Stimulated activated memory B cell treated with anti-CD40 and anti-IgM and Interleukin-4, amounts not matched to agents 10 μg/mL and 1 μg/mL and 100 μg/mL, for 72 hours (primary cell): ENCODE results near the gene MAPRE2.
A peak's percentile ranks its signal among the peaks of the same experiment; 100 is the strongest.

Source experiments
- ATAC-seq: fragments of 150-1000 bp; cut with Tn5 transposase; 2 replicates; pipeline ENCODE4 v1.10.0; 2021
- H3K27ac Mint-ChIP-seq: one replicate; pipeline ENCODE4 v1.8.0; 2022; ENCODE audit warnings: mild to moderate bottlenecking, mixed read lengths
- H3K27me3 Mint-ChIP-seq: one replicate; pipeline ENCODE4 v1.8.0; 2022; ENCODE audit warnings: mixed read lengths
- H3K36me3 Mint-ChIP-seq: one replicate; pipeline ENCODE4 v1.8.0; 2022; ENCODE audit warnings: mixed read lengths
- H3K4me1 Mint-ChIP-seq: one replicate; pipeline ENCODE4 v1.8.0; 2022; ENCODE audit warnings: mixed read lengths
- H3K4me3 Mint-ChIP-seq: one replicate; pipeline ENCODE4 v1.8.0; 2022; ENCODE audit warnings: mild to moderate bottlenecking, moderate library complexity, mixed read lengths
- H3K9me3 Mint-ChIP-seq: one replicate; pipeline ENCODE4 v1.8.0; 2022; ENCODE audit warnings: mixed read lengths

The MAPRE2 gene

DNA sequence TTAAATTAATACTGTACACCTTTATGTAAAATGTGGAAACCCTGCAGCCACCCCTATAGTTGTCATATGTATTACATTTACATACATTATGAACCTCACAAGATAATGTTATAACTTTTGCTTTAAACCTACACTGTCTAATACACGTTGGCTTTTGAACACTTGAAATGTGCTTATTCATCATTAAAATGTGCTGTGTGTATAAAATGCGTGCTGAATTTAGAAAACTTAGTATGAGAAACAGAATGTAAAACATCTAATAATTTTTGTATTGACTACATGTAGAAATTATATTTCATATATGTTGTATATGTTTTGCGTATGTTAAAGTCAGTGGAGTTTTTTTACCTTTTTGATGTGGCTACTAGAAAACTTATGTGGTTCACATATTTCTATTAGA lies 68.8 kb downstream of the MAPRE2 start:
- H3K27me3 Mint-ChIP-seq, result no peaks in the 10 kb centered on the region
- H3K36me3 Mint-ChIP-seq, result peaks cover 43% of the 10 kb centered on the region
- H3K4me3 Mint-ChIP-seq, result no peak overlapping the region
- no peak for ATAC-seq
- H3K4me1 Mint-ChIP-seq, result peaks cover 59% of the 10 kb centered on the region
- H3K27ac Mint-ChIP-seq, result no peak overlapping the region
- peaks cover 4% of the 10 kb centered on the region for H3K9me3 Mint-ChIP-seq

DNA sequence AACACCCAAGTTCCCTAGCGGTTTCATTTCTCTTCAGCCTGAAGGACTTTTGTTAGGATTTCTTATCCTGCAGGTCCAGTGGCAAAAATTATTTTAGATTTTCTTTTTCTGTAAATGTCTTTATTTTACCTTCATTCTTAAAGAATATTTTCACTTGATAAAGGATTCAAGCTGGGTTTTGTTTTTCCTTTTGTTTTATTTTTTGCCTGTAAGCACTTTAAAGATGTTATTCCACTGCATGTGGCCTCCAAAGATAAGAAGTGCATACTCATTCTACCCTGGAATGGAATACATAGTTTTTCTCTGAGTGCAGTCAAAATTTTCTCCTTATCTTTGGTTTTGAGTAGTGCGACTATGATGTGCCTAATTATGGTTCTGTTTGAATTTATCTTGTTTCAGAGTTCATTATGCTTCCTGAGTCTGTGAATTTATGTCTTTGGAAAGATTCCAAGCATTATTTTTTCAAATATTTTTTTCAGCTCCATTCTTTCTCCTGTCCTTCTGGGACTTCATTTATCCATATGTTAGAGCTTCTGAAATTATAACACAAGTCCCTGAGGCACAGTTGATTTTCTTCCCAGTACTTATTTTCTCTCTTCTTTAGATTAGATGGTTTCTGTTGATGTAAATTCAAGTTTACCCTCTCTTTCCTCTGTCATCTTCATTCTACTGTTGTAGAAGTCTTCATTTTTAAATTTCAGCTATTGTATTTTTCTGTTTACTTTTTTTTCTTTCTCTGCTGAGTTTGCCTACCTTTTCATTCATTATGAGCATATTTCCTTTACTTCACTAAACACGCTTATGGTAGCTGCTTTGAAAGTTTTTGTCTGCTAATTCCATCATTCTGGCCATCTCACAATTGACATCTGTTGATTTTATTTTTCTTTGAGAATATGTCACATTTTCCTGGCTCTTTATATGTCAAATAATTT lies 69.6 kb downstream of the MAPRE2 start:
- H3K36me3 Mint-ChIP-seq, result peaks cover 50% of the 10 kb centered on the region
- H3K4me1 Mint-ChIP-seq, result peaks cover 56% of the 10 kb centered on the region
- H3K4me3 Mint-ChIP-seq, result no peak overlapping the region
- no peak overlapping the region for H3K27ac Mint-ChIP-seq
- ATAC-seq, result no peak
- no peaks in the 10 kb centered on the region for H3K27me3 Mint-ChIP-seq
- peaks cover 4% of the 10 kb centered on the region for H3K9me3 Mint-ChIP-seq

DNA sequence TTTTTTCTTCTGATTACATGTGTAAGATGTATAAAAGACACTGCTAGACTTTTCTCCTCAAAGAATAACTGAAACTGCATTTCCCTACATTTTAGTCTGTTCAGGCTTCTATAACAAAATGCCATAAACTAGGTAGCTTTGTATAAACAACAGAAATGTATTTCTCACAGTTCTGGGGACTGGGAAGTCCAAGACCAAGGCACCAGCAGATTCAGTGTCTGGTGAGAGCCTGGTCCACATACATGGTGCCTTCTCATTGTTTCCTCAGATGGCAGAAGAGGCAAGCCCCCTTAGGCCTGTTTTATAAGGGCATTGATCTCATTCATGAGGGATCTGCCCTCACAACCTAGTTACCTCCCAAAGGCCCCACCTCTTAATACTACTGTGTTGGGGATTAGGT lies 71.5 kb downstream of the MAPRE2 start:
- no peak for ATAC-seq
- H3K27me3 Mint-ChIP-seq, result no peaks in the 10 kb centered on the region
- H3K4me1 Mint-ChIP-seq, result peaks cover 67% of the 10 kb centered on the region
- no peak overlapping the region for H3K4me3 Mint-ChIP-seq
- H3K36me3 Mint-ChIP-seq, result peaks cover 59% of the 10 kb centered on the region
- H3K27ac Mint-ChIP-seq, result peak overlapping the region; percentile 10
- peaks cover 4% of the 10 kb centered on the region for H3K9me3 Mint-ChIP-seq

DNA sequence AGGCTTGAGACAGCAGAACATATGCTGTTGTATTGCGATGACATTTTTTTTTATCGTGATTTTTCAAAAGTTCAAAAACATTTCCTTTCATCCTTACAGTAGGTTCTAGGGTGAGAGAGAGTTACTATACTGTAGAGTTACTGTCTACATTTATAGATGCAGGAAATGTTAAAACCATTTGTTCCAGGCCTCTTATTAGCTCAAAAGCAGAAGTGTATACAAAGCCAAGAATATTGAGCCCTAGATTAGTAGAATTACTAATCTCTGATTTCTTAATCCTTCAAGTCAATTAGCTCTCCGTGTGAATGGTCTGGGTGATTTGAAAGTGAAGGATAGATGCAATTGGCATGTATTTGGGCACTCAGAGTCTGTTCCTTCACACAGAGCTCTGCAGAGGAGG lies 73.1 kb downstream of the MAPRE2 start:
- no peak overlapping the region for H3K4me3 Mint-ChIP-seq
- H3K9me3 Mint-ChIP-seq, result peaks cover 4% of the 10 kb centered on the region
- ATAC-seq, result no peak
- no peaks in the 10 kb centered on the region for H3K27me3 Mint-ChIP-seq
- no peak overlapping the region for H3K27ac Mint-ChIP-seq
- peaks cover 43% of the 10 kb centered on the region for H3K36me3 Mint-ChIP-seq
- H3K4me1 Mint-ChIP-seq, result peaks cover 69% of the 10 kb centered on the region

DNA sequence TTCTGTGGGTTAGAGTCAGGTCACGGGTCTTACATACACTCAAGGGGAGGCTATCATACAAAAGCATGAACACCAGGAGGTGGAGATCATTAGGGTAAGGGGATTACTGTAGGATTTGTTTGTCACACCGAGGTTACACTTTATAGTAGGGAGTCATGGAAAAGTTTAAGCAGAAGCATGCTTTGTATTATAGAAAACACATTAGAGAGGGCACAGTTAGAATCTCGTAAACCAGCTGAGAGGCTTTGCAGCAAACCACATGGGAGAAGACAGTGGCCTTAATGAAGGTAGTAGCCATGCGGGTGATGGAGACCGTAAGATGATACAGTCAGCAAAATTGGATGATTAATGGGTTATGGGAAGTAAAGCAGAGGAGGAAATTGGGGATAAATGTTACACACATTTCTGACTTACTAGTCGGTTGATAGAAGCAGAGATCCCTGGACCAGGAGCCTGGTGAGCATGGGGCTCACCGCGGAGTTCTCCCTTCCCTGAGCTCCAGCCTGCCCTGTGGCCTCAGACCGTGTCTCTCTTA lies 75.6 kb downstream of the MAPRE2 start:
- no peak overlapping the region for H3K27ac Mint-ChIP-seq
- H3K9me3 Mint-ChIP-seq, result no peaks in the 10 kb centered on the region
- no peaks in the 10 kb centered on the region for H3K27me3 Mint-ChIP-seq
- peaks cover 29% of the 10 kb centered on the region for H3K36me3 Mint-ChIP-seq
- peaks cover 65% of the 10 kb centered on the region for H3K4me1 Mint-ChIP-seq
- no peak overlapping the region for H3K4me3 Mint-ChIP-seq
- no peak for ATAC-seq

DNA sequence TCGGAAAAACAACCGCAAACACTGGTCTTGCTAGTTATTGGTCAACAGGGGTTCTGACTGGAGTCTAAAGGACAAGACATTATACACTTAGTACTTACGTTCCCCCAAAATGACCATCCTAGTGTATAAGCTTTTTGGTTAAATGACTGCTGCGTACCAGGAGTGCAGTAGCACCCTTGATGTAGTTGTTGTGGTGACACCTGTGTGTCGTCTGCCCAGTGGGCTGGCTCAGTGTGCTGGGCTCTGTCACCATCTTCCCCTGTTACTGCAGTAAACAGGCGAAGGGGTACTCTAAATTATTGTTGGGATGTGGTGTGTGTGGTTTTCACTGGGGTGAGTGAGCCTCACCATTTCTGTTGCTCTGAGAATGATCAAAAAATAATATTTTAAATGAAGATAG lies 76.2 kb downstream of the MAPRE2 start:
- no peaks in the 10 kb centered on the region for H3K9me3 Mint-ChIP-seq
- no peak overlapping the region for H3K4me3 Mint-ChIP-seq
- H3K27me3 Mint-ChIP-seq, result no peaks in the 10 kb centered on the region
- no peak for ATAC-seq
- H3K4me1 Mint-ChIP-seq, result peaks cover 61% of the 10 kb centered on the region
- no peak overlapping the region for H3K27ac Mint-ChIP-seq
- H3K36me3 Mint-ChIP-seq, result peaks cover 23% of the 10 kb centered on the region

DNA sequence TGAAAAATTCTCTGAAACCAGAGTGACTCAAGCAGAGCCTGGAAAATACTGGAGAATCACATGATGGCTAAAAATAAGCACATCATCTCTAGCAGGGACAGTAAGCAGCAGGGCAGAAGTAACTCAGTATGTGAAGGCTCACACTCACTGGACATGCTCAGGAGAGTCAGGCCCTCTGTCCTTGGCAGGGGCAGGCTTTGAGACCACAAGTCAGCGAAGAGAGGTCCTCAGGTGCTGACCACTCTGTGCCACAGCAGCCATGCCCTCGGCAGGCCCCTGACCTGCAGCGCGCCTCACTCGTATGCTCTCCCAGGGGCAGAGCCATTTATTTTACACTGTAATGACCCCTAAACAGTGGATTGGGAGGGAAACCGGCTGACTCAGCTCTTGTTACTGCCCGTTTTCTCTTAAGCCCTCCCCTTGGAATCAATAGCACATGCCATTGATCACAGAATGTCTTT lies 76.8 kb downstream of the MAPRE2 start:
- H3K27ac Mint-ChIP-seq, result peak overlapping the region; percentile 36
- peaks cover 64% of the 10 kb centered on the region for H3K4me1 Mint-ChIP-seq
- H3K9me3 Mint-ChIP-seq, result peaks cover under 1% of the 10 kb centered on the region
- ATAC-seq, result no peak
- H3K27me3 Mint-ChIP-seq, result no peaks in the 10 kb centered on the region
- no peak overlapping the region for H3K4me3 Mint-ChIP-seq
- peaks cover 24% of the 10 kb centered on the region for H3K36me3 Mint-ChIP-seq

DNA sequence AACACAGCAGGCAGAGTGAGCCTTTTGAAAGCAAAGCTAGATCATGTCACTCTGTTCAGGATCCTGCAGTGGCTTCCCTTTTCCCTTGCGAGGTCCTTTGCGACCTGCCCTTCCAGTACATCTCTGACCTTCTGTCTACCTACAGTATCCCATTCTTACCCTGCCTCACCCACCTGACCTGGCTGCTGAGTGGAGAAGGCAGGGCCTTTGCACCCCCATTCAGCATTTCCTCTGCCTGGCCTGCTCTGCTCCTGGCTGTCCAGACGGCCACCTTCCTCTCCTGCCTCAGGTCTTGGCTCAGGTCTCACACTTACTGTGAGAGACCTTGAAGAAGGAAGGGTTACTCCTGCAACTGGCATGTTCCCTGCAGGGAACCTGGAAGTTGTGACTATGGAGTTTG lies 77.4 kb downstream of the MAPRE2 start:
- Mint-ChIP-seq H3K4me1 (peaks cover 62% of the 10 kb centered on the region), H3K27ac (peak overlapping the region; percentile 36), H3K27me3 (no peaks in the 10 kb centered on the region), H3K4me3 (no peak overlapping the region), H3K9me3 (peaks cover 4% of the 10 kb centered on the region), H3K36me3 (peaks cover 31% of the 10 kb centered on the region)
- ATAC-seq, result no peak

DNA sequence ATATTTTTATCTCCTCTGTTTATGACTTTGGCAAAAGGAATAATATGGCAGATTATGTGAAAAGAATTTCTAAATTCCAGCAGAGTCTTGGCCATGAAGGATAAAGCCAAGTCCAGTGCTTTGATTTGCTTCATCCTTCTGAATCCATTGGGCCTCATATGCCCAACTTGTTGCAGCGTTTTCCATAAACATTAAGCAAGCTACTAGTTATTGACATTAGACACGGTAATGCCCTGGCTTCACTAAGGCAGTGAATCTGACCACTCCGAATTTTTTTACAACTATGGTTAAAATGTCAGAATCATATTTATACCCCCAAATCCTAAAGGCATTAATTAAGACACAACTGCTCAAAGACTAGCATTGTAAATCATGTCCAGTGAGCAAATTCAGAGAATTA lies 79.8 kb downstream of the MAPRE2 start:
- Mint-ChIP-seq H3K27ac (no peak overlapping the region), H3K4me1 (peaks cover 54% of the 10 kb centered on the region), H3K4me3 (no peak overlapping the region), H3K36me3 (peaks cover 31% of the 10 kb centered on the region), H3K27me3 (no peaks in the 10 kb centered on the region), H3K9me3 (peaks cover 4% of the 10 kb centered on the region)
- no peak for ATAC-seq

DNA sequence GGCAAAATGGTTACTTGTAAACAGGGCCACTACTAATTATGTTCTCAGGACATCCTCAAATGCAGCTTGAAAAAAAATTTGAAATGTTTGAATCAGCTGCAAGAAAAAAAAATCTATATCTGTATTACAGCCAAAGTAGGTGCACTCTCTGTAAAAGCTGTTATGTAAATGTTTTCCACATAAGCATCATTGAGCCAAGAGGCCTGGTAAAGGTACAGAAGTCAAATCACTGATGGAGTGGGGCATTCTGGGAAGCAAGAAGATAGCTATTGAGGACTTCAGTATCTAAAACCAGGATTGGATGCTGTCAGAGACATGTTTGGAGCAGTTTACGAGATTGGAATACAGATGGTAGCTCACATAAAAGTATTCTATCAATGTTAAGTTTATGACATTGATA lies 80.3 kb downstream of the MAPRE2 start:
- Mint-ChIP-seq H3K27me3 (no peaks in the 10 kb centered on the region), H3K27ac (no peak overlapping the region), H3K36me3 (peaks cover 28% of the 10 kb centered on the region), H3K4me3 (no peak overlapping the region), H3K9me3 (peaks cover 4% of the 10 kb centered on the region), H3K4me1 (peaks cover 51% of the 10 kb centered on the region)
- no peak for ATAC-seq

DNA sequence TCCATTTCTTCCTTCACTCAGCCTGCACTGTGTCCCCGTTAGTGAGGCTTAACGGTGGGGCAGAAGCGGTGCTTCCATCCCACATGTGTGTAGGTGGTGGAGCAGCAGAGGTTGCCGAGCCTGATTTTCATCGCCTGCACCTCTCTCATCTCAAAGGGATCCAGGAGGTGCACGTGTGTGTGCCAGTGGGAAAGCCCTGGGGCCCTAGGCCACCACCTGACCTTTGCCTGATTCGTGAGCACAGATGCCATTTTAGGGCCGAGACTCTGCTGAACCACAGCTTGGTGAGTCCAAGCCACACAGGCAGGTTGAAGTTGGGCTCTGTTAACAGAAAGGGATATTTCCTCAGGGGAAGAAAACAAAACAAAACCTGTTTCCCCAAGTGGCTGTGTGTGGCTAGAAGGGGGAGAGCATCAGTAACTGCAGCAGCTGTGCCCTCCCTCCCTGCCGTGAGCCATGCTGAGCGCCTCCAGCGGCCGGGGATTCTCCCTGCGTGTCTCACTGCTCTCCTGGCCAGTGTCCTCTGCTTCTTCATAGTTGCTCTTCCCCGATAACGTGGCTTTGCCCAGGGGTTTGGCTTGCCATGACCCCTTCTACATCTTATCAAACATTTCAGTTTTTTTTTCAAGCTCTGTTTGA lies 81.5 kb downstream of the MAPRE2 start:
- H3K27me3 Mint-ChIP-seq, result no peaks in the 10 kb centered on the region
- peaks cover 32% of the 10 kb centered on the region for H3K36me3 Mint-ChIP-seq

DNA sequence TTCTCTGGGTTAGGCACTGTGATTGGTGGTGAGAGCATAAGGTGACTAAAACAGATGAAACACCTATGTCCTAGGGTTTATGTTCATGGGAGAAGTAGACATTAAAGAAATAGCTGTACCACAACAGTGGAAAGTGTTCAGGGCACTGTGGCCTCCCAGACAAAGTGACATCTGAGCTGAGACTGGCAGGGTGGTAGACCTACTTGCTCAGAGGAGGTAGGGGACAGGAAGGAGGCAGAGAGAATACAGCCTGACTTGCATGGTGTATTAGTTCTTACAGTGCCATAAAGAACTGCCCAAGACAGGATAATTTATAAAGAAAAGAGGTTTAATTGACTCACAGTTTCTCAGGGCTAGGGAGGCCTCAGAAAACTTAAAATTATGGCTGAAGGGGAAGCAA lies 82.6 kb downstream of the MAPRE2 start:
- Mint-ChIP-seq H3K27me3 (no peaks in the 10 kb centered on the region), H3K9me3 (peaks cover 4% of the 10 kb centered on the region), H3K4me1 (peaks cover 37% of the 10 kb centered on the region), H3K4me3 (no peak overlapping the region), H3K27ac (no peak overlapping the region), H3K36me3 (peaks cover 37% of the 10 kb centered on the region)
- no peak for ATAC-seq

More for the DNA sequence above, 81.5 kb downstream of the MAPRE2 start:
- Mint-ChIP-seq H3K4me1 (peaks cover 44% of the 10 kb centered on the region), H3K9me3 (peaks cover 4% of the 10 kb centered on the region), H3K4me3 (no peak overlapping the region), H3K27ac (peak overlapping the region; percentile 62)
- ATAC-seq, result peak; percentile 41

DNA sequence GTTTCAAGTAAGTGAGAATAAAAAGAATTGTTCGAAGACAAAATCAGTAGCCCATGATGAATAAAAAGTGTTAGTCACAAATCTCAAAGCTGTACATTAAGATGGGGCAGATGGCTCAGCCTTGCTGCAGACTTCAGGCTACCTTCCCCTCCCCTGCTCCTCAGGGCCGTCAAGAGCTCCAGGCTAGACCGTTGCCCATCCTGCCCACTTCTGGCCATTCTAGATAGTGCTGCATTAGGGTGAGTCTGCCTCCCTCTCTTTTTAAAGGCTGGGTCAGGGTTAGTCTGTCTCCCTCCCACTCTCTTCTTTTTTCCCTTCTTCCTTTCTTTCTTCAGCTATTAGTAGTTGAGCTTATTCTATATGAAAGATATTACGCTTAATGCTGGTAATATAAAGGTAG lies 86.0 kb downstream of the MAPRE2 start:
- no peak for ATAC-seq
- H3K9me3 Mint-ChIP-seq, result peaks cover 4% of the 10 kb centered on the region
- H3K27ac Mint-ChIP-seq, result no peak overlapping the region
- peaks cover 23% of the 10 kb centered on the region for H3K4me1 Mint-ChIP-seq
- no peak overlapping the region for H3K4me3 Mint-ChIP-seq
- H3K36me3 Mint-ChIP-seq, result peaks cover 69% of the 10 kb centered on the region
- no peaks in the 10 kb centered on the region for H3K27me3 Mint-ChIP-seq

DNA sequence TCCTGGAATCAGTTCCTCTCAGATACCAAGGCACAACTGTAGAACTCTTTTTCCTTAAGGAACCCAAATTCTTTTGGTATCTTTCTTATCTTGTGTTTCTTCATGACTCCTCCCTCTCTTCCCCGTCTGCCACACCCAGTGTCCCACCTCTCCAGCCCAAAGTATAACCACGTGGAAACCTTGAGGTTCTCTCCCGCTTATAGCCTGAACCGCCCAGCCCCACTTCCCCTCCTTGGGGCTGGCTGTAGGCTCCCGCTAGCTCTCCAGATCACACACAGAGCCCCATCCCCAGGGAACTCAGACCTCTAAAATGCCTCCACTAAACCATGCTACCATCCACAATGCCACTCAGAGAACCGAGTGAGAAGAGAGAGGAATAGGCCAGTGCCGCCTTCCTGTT lies 87.5 kb downstream of the MAPRE2 start:
- no peaks in the 10 kb centered on the region for H3K27me3 Mint-ChIP-seq
- ATAC-seq, result no peak

DNA sequence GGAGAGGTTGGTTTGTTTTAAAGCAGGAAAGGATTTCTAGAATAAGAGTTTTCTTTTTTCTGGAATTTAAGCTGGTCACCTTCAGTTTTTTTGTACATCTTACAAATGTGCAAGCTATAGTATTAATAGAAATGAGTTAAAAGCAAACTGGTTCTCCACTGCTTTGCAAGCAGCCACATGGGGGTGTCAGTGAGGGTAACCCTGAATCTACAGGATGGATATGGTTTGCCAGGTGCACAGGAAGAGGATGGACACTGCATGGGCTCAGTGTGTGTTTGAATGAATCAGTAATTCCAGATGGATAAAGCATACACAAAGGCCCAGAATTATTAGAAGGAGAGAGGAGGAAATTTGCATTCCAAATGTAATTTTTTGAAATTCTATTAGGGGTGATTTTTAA lies 89.0 kb downstream of the MAPRE2 start:
- no peaks in the 10 kb centered on the region for H3K9me3 Mint-ChIP-seq
- H3K27me3 Mint-ChIP-seq, result no peaks in the 10 kb centered on the region
- no peak for ATAC-seq
- peaks cover 10% of the 10 kb centered on the region for H3K4me1 Mint-ChIP-seq
- H3K4me3 Mint-ChIP-seq, result no peak overlapping the region
- peaks cover 68% of the 10 kb centered on the region for H3K36me3 Mint-ChIP-seq
- peak overlapping the region; percentile 26 for H3K27ac Mint-ChIP-seq

More for the DNA sequence above, 87.5 kb downstream of the MAPRE2 start:
- Mint-ChIP-seq H3K27ac (peak overlapping the region; percentile 26), H3K4me3 (no peak overlapping the region), H3K4me1 (peaks cover 12% of the 10 kb centered on the region), H3K36me3 (peaks cover 68% of the 10 kb centered on the region), H3K9me3 (no peaks in the 10 kb centered on the region)
